GM12892 (cell line): ENCODE results near the gene LLPH.

Source experiments
- DNase-seq: peaks from one replicate; pipeline ENCODE4 v3.0.0; 2011; ENCODE audit not compliant: insufficient read length
- FAIRE-seq: peaks from 2 replicates; lab custom pipeline; 2011; peaks lifted over from hg19 to GRCh38; lab: Jason Lieb, UNC
- POLR2A ChIP-seq: IDR thresholded peaks from 2 replicates; pipeline ENCODE4 v1.6.1; 2011; ENCODE audit warnings: low read depth, low read length, control low read depth
- POLR2AphosphoS5 ChIP-seq: IDR thresholded peaks from 2 replicates; pipeline ENCODE4 v1.6.1; 2011; ENCODE audit warnings: low read depth, low read length, control low read depth
- TAF1 ChIP-seq: IDR thresholded peaks from 2 replicates; pipeline ENCODE4 v1.6.1; 2011; ENCODE audit warnings: low read depth, mild to moderate bottlenecking, control low read depth, low read length, borderline replicate concordance

The LLPH gene

GRCh38 chr12:66162701-66163100 is 32.2 kb upstream of the LLPH start:
- FAIRE-seq (no peak), DNase-seq (no peak)
- TF ChIP-seq POLR2A: no peak
- TF ChIP-seq TAF1: no peak
- TF ChIP-seq POLR2AphosphoS5: no peak

GRCh38 chr12:66160704-66161103 is 30.2 kb upstream of the LLPH start:
- FAIRE-seq (no peak), DNase-seq (no peak)
- no peak for TF ChIP-seq POLR2AphosphoS5
- TF ChIP-seq TAF1: no peak
- no peak for TF ChIP-seq POLR2A

- FAIRE-seq: no peak
Observed at GRCh38 chr12:66159123-66159522, 28.6 kb upstream of the LLPH start.

GRCh38 chr12:66156654-66157053 is 26.1 kb upstream of the LLPH start:
- no peak for DNase-seq
- TF ChIP-seq POLR2AphosphoS5: no peak
- TF ChIP-seq POLR2A: no peak
- FAIRE-seq: no peak

More at GRCh38 chr12:66159123-66159522, 28.6 kb upstream of the LLPH start:
- no peak for DNase-seq
- no peak for TF ChIP-seq POLR2A
- no peak for TF ChIP-seq POLR2AphosphoS5
- TF ChIP-seq TAF1: no peak

DNA sequence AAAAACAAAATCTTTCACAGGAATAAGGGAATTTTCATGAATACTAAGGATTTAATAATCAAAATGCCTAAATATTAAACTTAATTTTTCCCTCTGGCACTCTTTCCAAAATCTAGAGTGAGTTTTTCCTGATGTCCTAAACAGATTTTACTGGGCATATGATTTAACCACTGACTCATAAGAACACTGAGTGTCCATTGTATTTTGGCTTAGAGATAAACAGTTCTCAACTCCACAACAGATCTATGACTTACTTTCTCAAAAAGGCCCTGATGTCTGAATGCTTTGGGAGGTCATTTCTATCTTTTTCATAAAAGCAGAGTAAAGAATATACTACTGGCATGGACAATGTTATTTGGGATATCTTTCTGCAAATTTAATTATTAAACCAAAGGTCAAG is 24.2 kb upstream of the LLPH start:
- no peak for DNase-seq
- TF ChIP-seq TAF1 (no peak), POLR2AphosphoS5 (no peak), POLR2A (no peak)
- no peak for FAIRE-seq

- DNase-seq (no peak), FAIRE-seq (no peak)
Observed at GRCh38 chr12:66152732-66153131, 22.2 kb upstream of the LLPH start.

GRCh38 chr12:66149702-66150398 is 19.3 kb upstream of the LLPH start:
- TF ChIP-seq TAF1 (no peak), POLR2AphosphoS5 (no peak)
- FAIRE-seq: peak; percentile 21
- DNase-seq: no peak

More at GRCh38 chr12:66152732-66153131, 22.2 kb upstream of the LLPH start:
- TF ChIP-seq TAF1: no peak
- TF ChIP-seq POLR2AphosphoS5: no peak
- TF ChIP-seq POLR2A: no peak

DNA sequence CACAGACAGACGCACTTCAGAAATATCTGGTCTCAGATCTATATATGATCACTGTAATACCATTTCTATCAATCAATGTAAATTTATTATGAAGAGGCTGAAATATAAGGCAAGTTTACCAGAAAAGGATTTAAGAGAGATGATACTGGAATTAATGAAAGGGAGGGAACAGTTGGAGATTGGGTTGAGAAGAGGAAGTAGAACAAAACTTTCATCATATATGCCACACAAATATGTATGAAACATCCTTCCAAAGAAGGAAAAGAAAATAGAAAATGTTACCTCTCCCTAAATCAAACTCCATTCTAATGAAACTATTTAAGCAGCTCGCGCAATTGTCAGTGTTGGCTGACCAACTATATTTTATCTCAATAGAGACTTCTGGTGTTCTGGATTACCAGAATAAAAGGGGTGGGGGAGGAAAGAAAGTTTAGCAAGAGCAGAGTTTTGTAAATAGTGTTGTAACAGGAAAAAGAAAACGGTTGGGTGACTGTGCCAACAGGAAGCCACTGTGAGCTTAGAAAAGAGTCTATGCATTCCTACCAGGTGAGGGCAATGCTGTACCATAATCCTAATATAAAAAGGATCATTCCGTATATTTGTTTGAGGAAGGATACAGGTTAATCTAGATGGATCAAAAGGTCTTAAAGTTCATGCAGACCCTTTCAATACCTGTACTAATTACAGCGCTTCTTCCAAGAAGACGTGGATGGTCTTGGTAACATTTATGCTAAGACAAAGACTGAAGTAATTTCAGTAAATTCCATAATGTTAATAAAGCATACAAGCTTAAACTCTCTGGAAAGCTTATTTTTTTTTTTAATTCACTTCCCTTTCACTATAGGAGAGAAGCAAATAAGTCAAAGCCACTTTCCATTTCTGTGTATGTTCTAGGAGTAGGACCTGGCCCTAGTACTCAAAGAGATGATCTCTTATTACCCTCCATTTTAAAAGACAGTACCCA is 14.5 kb upstream of the LLPH start:
- DNase-seq: no peak
- TF ChIP-seq POLR2A: no peak
- TF ChIP-seq TAF1: no peak
- no peak for FAIRE-seq

GRCh38 chr12:66143868-66144267 is 13.3 kb upstream of the LLPH start:
- no peak for TF ChIP-seq POLR2A
- no peak for TF ChIP-seq TAF1
- TF ChIP-seq POLR2AphosphoS5: no peak
- FAIRE-seq (no peak), DNase-seq (no peak)

- TF ChIP-seq POLR2AphosphoS5 (no peak), TAF1 (no peak), POLR2A (no peak)
- FAIRE-seq (no peak), DNase-seq (no peak)
Observed at GRCh38 chr12:66142826-66143225, 12.3 kb upstream of the LLPH start.

DNA sequence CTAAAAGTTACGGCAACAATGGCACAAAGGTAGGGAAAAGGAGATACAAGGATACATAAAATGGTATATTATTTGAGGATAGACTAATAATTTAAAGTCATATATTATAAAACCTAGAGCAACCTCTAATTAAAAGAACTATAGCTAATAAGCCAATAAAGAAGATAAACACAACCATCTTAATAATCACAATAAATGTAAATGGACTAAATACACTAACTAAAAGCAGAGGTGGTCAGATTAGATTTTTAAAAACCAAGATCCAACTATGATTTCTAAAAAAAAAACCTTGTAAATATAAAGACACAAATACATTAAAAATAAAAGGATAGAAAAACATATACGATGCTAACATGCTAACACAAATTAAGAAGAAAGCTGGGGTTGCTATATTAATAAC is 10.7 kb upstream of the LLPH start:
- FAIRE-seq: no peak
- TF ChIP-seq POLR2AphosphoS5 (no peak), TAF1 (no peak), POLR2A (no peak)
- no peak for DNase-seq

DNA sequence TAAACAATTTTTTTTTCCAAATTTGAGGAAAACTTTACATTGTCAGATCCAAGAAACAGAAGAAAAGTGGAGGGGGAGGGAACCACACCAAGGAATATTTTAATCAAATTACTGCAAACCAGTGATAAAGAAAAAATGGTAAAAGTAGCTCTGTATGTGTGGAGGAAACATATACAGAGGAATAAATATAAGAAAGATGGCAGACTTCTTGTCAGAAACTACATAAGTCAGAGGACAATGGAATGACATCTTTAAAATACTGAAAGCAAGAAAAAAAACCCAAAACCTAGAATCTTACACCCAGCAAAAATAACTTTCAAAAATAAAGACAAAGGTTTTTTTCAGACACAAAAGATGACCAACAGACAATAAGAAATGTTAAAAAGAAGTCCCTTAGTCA is 10.2 kb upstream of the LLPH start:
- FAIRE-seq (no peak), DNase-seq (no peak)
- no peak for TF ChIP-seq POLR2A
- TF ChIP-seq POLR2AphosphoS5: no peak
- TF ChIP-seq TAF1: no peak
